Loucy (cell line): ENCODE measurements around the gene OR10AD1.

Experiments used
- H2AFZ ChIP-seq: fragments of 200-600 bp; sonication (generic); 2 replicates; pipeline ENCODE4 v1.6.0; 2016; ENCODE audit warnings: antibody characterized with exemption, mild to moderate bottlenecking, low read length, moderate library complexity
- H3F3A ChIP-seq: fragments of 200-600 bp; 2 replicates; pipeline ENCODE4 v1.6.0; 2016; ENCODE audit warnings: antibody characterized with exemption, low read depth, mild to moderate bottlenecking
- H3K27me3 ChIP-seq: fragments of 200-600 bp; sonication (generic); 2 replicates; pipeline ENCODE4 v1.6.1; 2014; ENCODE audit warnings: low read length, mild to moderate bottlenecking; ENCODE audit not compliant: insufficient read depth, poor library complexity, severe bottlenecking
- H3K36me3 ChIP-seq: fragments of 200-600 bp; sonication (generic); 2 replicates; pipeline ENCODE4 v1.6.1; 2016; ENCODE audit warnings: low read length; ENCODE audit not compliant: insufficient read depth
- H3K4me1 ChIP-seq: fragments of 200-600 bp; sonication (generic); 2 replicates; pipeline ENCODE4 v1.5.1; 2014; ENCODE audit warnings: low read length, mild to moderate bottlenecking; ENCODE audit not compliant: insufficient read depth, poor library complexity, severe bottlenecking
- H3K4me2 ChIP-seq: fragments of 200-600 bp; sonication (generic); 2 replicates; pipeline ENCODE4 v1.6.0; 2014; ENCODE audit warnings: antibody characterized with exemption, low read length, low read depth, mild to moderate bottlenecking; ENCODE audit not compliant: poor library complexity, severe bottlenecking
- H3K4me3 ChIP-seq: fragments of 200-600 bp; sonication (generic); 2 replicates; pipeline ENCODE4 v1.5.1; 2014; ENCODE audit warnings: low read length, mild to moderate bottlenecking, mixed read lengths; ENCODE audit not compliant: poor library complexity, severe bottlenecking
- H3K79me2 ChIP-seq: fragments of 200-600 bp; sonication (generic); 2 replicates; pipeline ENCODE4 v1.6.1; 2014; ENCODE audit warnings: low read length; ENCODE audit not compliant: insufficient read depth
- H3K9ac ChIP-seq: fragments of 200-600 bp; sonication (generic); 2 replicates; pipeline ENCODE4 v1.6.0; 2014; ENCODE audit warnings: mild to moderate bottlenecking, low read depth, low read length, moderate library complexity; ENCODE audit not compliant: poor library complexity, severe bottlenecking
- H3K9me2 ChIP-seq: fragments of 200-600 bp; sonication (generic); replicated peaks from 2 replicates; pipeline ENCODE4 v1.6.1; 2016; ENCODE audit warnings: low read depth, low read length, mixed read lengths
- H3K9me3 ChIP-seq: fragments of 200-600 bp; sonication (generic); 2 replicates; pipeline ENCODE4 v1.6.1; 2014; ENCODE audit warnings: mild to moderate bottlenecking, antibody characterized with exemption, low read length, low read depth; ENCODE audit not compliant: insufficient read depth
- H4K20me1 ChIP-seq: fragments of 200-600 bp; sonication (generic); 2 replicates; pipeline ENCODE4 v1.6.0; 2014; ENCODE audit warnings: antibody characterized with exemption, low read length, mild to moderate bottlenecking; ENCODE audit not compliant: insufficient read depth, poor library complexity, severe bottlenecking
- EZH2phosphoT487 ChIP-seq: fragments of 200-600 bp; IDR thresholded peaks from 2 replicates; pipeline ENCODE4 v1.6.1; 2018; ENCODE audit warnings: antibody characterized with exemption, mild to moderate bottlenecking, moderate library complexity, borderline replicate concordance
- TF ChIP-seq, protein P1 (sequence below): fragments of 200-600 bp; sonication (generic); conservative IDR thresholded peaks from 2 replicates; pipeline ENCODE4 v1.5.1; 2014; ENCODE audit warnings: mild to moderate bottlenecking, antibody characterized with exemption, low read length

The OR10AD1 gene

DNA sequence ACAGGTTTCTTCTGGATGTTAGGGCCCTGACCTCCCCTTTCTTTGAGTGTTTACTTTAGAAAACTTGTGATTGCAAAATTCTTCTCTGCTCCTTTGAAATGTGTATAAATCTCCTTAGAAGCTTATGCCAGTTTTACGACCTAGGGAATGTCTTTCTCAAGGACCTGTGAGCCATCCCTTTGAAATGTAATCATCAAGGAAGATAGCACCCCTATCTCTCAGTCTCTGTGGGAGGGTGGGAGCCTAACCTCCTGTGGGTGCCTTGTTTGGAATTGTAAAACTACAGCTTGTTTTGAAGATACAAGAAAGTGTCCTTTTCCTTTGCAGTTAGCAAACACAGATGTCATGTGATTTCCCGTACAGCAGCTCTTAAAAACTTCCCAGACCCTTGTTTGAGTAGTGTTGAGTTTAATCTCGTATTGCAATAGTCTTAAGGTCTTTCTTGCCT, 3.3 kb downstream of the OR10AD1 start:
- no peaks in the 10 kb centered on the region for H3K9me3 ChIP-seq
- peak overlapping the region; percentile 95 for H3K4me2 ChIP-seq
- no peaks in the 10 kb centered on the region for H3K9me2 ChIP-seq
- no peaks in the 10 kb centered on the region for H3F3A ChIP-seq
- no peak overlapping the region for H2AFZ ChIP-seq
- H3K79me2 ChIP-seq: peaks cover 15% of the 10 kb centered on the region
- no peaks in the 10 kb centered on the region for H3K36me3 ChIP-seq
- no peaks in the 10 kb centered on the region for H3K27me3 ChIP-seq
- TF ChIP-seq, protein P1, sequence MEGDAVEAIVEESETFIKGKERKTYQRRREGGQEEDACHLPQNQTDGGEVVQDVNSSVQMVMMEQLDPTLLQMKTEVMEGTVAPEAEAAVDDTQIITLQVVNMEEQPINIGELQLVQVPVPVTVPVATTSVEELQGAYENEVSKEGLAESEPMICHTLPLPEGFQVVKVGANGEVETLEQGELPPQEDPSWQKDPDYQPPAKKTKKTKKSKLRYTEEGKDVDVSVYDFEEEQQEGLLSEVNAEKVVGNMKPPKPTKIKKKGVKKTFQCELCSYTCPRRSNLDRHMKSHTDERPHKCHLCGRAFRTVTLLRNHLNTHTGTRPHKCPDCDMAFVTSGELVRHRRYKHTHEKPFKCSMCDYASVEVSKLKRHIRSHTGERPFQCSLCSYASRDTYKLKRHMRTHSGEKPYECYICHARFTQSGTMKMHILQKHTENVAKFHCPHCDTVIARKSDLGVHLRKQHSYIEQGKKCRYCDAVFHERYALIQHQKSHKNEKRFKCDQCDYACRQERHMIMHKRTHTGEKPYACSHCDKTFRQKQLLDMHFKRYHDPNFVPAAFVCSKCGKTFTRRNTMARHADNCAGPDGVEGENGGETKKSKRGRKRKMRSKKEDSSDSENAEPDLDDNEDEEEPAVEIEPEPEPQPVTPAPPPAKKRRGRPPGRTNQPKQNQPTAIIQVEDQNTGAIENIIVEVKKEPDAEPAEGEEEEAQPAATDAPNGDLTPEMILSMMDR: no peak
- no peak for TF ChIP-seq EZH2phosphoT487
- H3K4me3 ChIP-seq: peak overlapping the region; percentile 92
- peak overlapping the region; percentile 96 for H3K9ac ChIP-seq
- peaks cover 37% of the 10 kb centered on the region for H3K4me1 ChIP-seq
- peaks cover 8% of the 10 kb centered on the region for H4K20me1 ChIP-seq

DNA sequence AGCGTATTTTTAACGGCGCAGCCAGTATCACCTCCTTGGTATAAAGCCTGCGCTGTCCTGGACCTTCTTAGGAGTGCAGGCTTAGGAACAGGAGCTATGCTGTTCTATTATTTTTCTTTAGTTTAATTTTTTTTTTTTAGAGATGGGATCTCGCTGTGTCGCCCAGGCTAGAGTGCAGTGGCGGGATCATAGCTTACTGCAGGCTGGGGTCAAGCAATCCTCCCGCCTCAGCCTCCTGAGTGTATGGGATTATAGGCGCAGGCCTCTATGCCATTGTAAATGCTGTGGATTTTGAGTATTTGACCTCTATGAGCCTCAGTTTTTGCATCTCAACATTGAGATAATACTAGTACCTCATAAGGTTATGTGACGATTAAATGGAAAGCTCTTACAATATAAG, 4.1 kb downstream of the OR10AD1 start:
- H2AFZ ChIP-seq: no peak overlapping the region
- peak overlapping the region; percentile 92 for H3K4me3 ChIP-seq

DNA sequence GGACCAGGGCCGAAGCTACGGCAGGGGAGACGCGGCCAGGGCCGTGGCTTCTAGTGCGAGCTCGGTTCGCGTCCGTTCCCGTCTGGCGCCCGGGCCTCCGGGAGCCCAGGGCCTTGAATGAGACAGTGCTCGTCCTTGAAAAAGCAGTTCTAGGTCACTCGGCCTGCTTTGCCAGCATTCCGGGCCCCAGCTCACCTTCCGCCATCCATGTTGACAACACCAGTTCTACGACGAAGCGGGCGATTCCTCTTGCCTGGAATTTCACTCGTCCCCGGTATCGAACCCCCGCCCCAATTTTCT, 4.5 kb downstream of the OR10AD1 start:
- TF ChIP-seq, protein P1: no peak
- TF ChIP-seq EZH2phosphoT487: no peak
- no peaks in the 10 kb centered on the region for H3K27me3 ChIP-seq
- no peaks in the 10 kb centered on the region for H3K36me3 ChIP-seq
- H3K4me3 ChIP-seq: peak overlapping the region; percentile 92
- H3K79me2 ChIP-seq: peaks cover 15% of the 10 kb centered on the region
- H3K9me2 ChIP-seq: no peaks in the 10 kb centered on the region
- H4K20me1 ChIP-seq: peaks cover 8% of the 10 kb centered on the region
- H3K4me1 ChIP-seq: peaks cover 40% of the 10 kb centered on the region
- peak overlapping the region; percentile 98 for H2AFZ ChIP-seq
- no peaks in the 10 kb centered on the region for H3K9me3 ChIP-seq
- H3F3A ChIP-seq: no peaks in the 10 kb centered on the region
- peak overlapping the region; percentile 96 for H3K9ac ChIP-seq
- peak overlapping the region; percentile 95 for H3K4me2 ChIP-seq

More for the DNA sequence above, 4.1 kb downstream of the OR10AD1 start:
- Histone ChIP-seq H3K9me2 (no peaks in the 10 kb centered on the region), H3K36me3 (no peaks in the 10 kb centered on the region), H3K9ac (peak overlapping the region; percentile 96), H3F3A (no peaks in the 10 kb centered on the region), H4K20me1 (peaks cover 8% of the 10 kb centered on the region), H3K9me3 (no peaks in the 10 kb centered on the region), H3K4me2 (peak overlapping the region; percentile 95), H3K27me3 (no peaks in the 10 kb centered on the region), H3K79me2 (peaks cover 15% of the 10 kb centered on the region), H3K4me1 (peaks cover 37% of the 10 kb centered on the region)
- TF ChIP-seq, protein P1: no peak
- TF ChIP-seq EZH2phosphoT487: no peak
